ENCODE results near the gene LRP1.

Gene LRP1

GRCh38 chr12:57099047-57099714, 29.1 kb upstream of the LRP1 start:
- in situ Hi-C loops (cut with MboI; ENCODE audit: low pct_unique_long_range_greater_than_20kb, low sequenced_read_pairs, unreplicated experiment), result no loop called here
- no peak for DNase-seq (ENCODE audit: low spot score)
- TF ChIP-seq, protein P1, sequence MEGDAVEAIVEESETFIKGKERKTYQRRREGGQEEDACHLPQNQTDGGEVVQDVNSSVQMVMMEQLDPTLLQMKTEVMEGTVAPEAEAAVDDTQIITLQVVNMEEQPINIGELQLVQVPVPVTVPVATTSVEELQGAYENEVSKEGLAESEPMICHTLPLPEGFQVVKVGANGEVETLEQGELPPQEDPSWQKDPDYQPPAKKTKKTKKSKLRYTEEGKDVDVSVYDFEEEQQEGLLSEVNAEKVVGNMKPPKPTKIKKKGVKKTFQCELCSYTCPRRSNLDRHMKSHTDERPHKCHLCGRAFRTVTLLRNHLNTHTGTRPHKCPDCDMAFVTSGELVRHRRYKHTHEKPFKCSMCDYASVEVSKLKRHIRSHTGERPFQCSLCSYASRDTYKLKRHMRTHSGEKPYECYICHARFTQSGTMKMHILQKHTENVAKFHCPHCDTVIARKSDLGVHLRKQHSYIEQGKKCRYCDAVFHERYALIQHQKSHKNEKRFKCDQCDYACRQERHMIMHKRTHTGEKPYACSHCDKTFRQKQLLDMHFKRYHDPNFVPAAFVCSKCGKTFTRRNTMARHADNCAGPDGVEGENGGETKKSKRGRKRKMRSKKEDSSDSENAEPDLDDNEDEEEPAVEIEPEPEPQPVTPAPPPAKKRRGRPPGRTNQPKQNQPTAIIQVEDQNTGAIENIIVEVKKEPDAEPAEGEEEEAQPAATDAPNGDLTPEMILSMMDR (IDR thresholded peaks at IDR 0.05; ENCODE audit: extremely low read depth, insufficient read depth, missing control alignments), result no peak

GRCh38 chr12:57099766-57100165, 28.5 kb upstream of the LRP1 start:
- no peak for DNase-seq (ENCODE audit: low spot score)
- in situ Hi-C loops (cut with MboI; ENCODE audit: low pct_unique_long_range_greater_than_20kb, low sequenced_read_pairs, unreplicated experiment), result no loop called here
- TF ChIP-seq, protein P1 (IDR thresholded peaks at IDR 0.05; ENCODE audit: extremely low read depth, insufficient read depth, missing control alignments), result no peak

DNA sequence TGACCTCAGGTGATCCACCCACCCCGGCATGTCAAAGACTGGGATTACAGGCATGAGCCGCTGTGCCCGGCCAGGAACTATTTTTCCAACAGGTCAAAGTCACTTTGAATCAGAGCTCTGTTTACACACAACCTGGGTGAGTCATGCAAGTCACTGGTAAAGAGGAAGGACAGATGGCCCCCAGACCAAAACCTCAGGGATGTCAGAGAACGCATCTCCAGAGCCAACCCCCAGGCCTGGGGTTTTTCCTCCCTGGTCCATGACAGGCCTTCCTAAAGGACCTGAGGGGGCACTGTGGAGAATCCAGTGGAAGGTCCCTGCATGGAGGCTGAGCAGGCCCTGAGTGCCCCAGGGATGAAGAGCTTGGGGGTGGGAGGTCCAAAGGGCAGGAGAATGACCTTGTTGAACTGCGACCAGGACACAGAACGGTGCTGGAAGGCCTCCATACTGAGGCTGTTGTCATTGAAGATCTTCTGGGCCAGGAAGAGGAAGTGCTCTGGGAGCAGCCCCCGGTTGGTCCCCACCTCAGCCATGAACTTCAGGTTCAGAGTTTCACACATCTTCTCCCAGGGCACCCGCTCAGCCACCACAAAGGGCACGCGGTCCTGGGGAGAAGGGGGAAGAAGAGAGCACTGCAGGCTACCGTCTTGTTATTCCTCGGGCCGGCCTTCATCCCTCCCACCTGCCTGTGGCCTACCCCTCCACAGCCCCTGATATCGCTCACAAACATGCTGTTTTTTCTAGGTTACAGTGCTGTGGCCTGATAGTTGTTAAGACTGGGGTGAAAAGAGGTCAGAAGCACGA, 26.2 kb upstream of the LRP1 start:
- TF ChIP-seq, protein P1 (IDR thresholded peaks at IDR 0.05; ENCODE audit: extremely low read depth, insufficient read depth, missing control alignments), result no peak
- DNase-seq (ENCODE audit: low spot score), result peak; percentile 5

GRCh38 chr12:57103856-57104255, 24.4 kb upstream of the LRP1 start:
- no peak for DNase-seq (ENCODE audit: low spot score)
- TF ChIP-seq, protein P1 (IDR thresholded peaks at IDR 0.05; ENCODE audit: extremely low read depth, insufficient read depth, missing control alignments), result no peak
- in situ Hi-C loops (cut with MboI; ENCODE audit: low pct_unique_long_range_greater_than_20kb, low sequenced_read_pairs, unreplicated experiment), result no loop called here

More for the DNA sequence above, 26.2 kb upstream of the LRP1 start:
- in situ Hi-C loops (cut with MboI; ENCODE audit: low pct_unique_long_range_greater_than_20kb, low sequenced_read_pairs, unreplicated experiment), result no loop called here

DNA sequence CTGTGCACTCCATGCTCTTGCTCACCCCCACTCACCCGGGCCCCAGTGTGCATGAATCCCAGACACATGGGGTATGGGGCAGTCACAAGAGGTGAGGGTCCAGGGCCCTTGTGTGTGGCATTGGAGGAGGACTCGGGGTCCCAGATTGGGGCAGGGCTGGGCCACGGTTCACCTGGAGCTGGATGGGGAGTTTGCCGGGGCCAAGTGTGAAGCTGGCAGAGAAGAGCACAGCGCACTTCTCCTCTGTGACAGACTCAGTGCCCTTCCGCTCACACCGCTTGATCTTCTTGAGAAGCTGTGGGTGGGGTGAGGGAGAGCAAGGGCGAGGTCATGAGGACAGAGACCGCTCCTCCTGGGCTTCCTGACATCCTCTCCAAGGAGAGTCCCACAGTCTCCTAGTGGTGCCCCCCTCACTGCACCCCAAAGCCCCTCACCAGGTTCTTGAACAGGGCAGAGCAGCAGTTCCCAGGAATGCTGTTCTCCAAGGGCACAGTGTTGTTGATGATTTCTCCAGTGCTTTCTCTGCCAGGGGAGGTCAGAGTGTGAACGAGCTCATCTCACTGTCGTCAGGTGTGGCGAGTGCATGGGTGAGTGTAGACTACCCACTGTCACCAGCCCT, 23.9 kb upstream of the LRP1 start:
- in situ Hi-C loops (cut with MboI; ENCODE audit: low pct_unique_long_range_greater_than_20kb, low sequenced_read_pairs, unreplicated experiment), result no loop called here
- TF ChIP-seq, protein P1 (IDR thresholded peaks at IDR 0.05; ENCODE audit: extremely low read depth, insufficient read depth, missing control alignments), result no peak
- no peak for DNase-seq (ENCODE audit: low spot score)

- in situ Hi-C loops (cut with MboI; ENCODE audit: low pct_unique_long_range_greater_than_20kb, low sequenced_read_pairs, unreplicated experiment), result no loop called here
- TF ChIP-seq, protein P1 (IDR thresholded peaks at IDR 0.05; ENCODE audit: extremely low read depth, insufficient read depth, missing control alignments), result no peak
Observed at GRCh38 chr12:57105011-57105753, 23.1 kb upstream of the LRP1 start.

More at GRCh38 chr12:57105011-57105753, 23.1 kb upstream of the LRP1 start:
- DNase-seq (ENCODE audit: low spot score), result no peak

All from GM13977 (cell line).